B cell (primary cell): Measurements from ENCODE around the gene ARRDC5. TPM values are rescaled to one million over a fixed set of nuclear protein-coding genes. Genes with fewer than 3 reads are reported as not detected.
A peak's percentile ranks its signal among the peaks of the same experiment; 100 is the strongest.

Experiments used
- ATAC-seq: fragments of 200-7000 bp; cut with Tn5 transposase; one replicate; pipeline ENCODE4 v1.10.0; 2021; ENCODE audit warnings: low read depth, mild to moderate bottlenecking, moderate number of reproducible peaks, moderate library complexity
- CTCF ChIA-PET: fragments of 350-600 bp; sonication (Branson Sonifier 250); formaldehyde crosslinking; loops from one replicate; lab custom pipeline; 2021; ENCODE audit warnings: antibody characterized with exemption, inconsistent platforms; lab: Charles Lee
- POLR2A ChIA-PET: fragments of 350-600 bp; sonication (Branson Sonifier 250); formaldehyde crosslinking; loops from one replicate; lab custom pipeline; 2021; ENCODE audit warnings: antibody characterized with exemption; lab: Charles Lee
- DNase-seq: peaks from one replicate; pipeline ENCODE4 v3.0.0; 2013
- H2AFZ ChIP-seq: 2 replicates; pipeline ENCODE4 v1.6.1; 2012; ENCODE audit warnings: mild to moderate bottlenecking, low read depth, low read length; ENCODE audit not compliant: insufficient read depth, poor library complexity, severe bottlenecking
- H3K27ac ChIP-seq, 2 donors: 1 replicate in 1 of 2; 2 replicates in 1 of 2; pipeline ENCODE4 v1.5.1; 2012 to 2013; ENCODE audit warnings: low read length in 2 of 2, mild to moderate bottlenecking in 2 of 2, moderate library complexity in 1 of 2
- H3K27me3 ChIP-seq, 4 experiments: fragments of 200-600 bp in 1 of 4; sonication (generic) in 1 of 4; replicated peaks in 1 of 4; 1 replicate in 2 of 4; 2 replicates in 2 of 4; pipeline versions ENCODE4 v1.6.1 to v1.7.0; 2013 to 2016; ENCODE audit warnings: low read length in 3 of 4, mild to moderate bottlenecking in 2 of 4, mixed read lengths in 1 of 4, moderate library complexity in 1 of 4; ENCODE audit not compliant: insufficient read depth in 4 of 4, control insufficient read depth in 3 of 4; ENCODE audit errors: control extremely low read depth in 1 of 4
- H3K36me3 ChIP-seq, 2 experiments: replicated peaks in 1 of 2; 1 replicate in 1 of 2; 2 replicates in 1 of 2; pipeline versions ENCODE4 v1.6.1 to v1.7.1; 2013; ENCODE audit warnings: low read length in 1 of 2; ENCODE audit not compliant: insufficient read depth in 2 of 2, control insufficient read depth in 1 of 2; ENCODE audit errors: control extremely low read depth in 1 of 2, extremely low read depth in 1 of 2
- H3K4me1 ChIP-seq, 2 donors: fragments of 200-600 bp in 1 of 2; sonication (generic) in 1 of 2; 1 replicate in 1 of 2; 2 replicates in 1 of 2; pipeline versions ENCODE4 v1.5.1 to v1.6.1; 2013 to 2017; ENCODE audit warnings: low read length in 2 of 2; ENCODE audit not compliant: control insufficient read depth in 2 of 2, insufficient read depth in 2 of 2
- H3K4me2 ChIP-seq: replicated peaks from 2 replicates; pipeline ENCODE3; 2012; ENCODE audit warnings: mild to moderate bottlenecking, low read depth, low read length; ENCODE audit not compliant: poor library complexity, severe bottlenecking
- H3K4me3 ChIP-seq, 5 experiments: fragments of 200-600 bp in 1 of 5; sonication (generic) in 1 of 5; 1 replicate in 3 of 5; 2 replicates in 2 of 5; pipeline versions ENCODE4 v1.5.1 to v1.7.0; 2011 to 2016; ENCODE audit warnings: low read length in 4 of 5, mild to moderate bottlenecking in 4 of 5, low read depth in 2 of 5, control low read depth in 1 of 5, moderate library complexity in 1 of 5; ENCODE audit not compliant: insufficient read depth in 1 of 5; ENCODE audit errors: control extremely low read depth in 1 of 5, extremely low read depth in 1 of 5
- H3K79me2 ChIP-seq: fragments of 200-600 bp; sonication (generic); one replicate; pipeline ENCODE4 v1.6.0; 2016; ENCODE audit warnings: low read length; ENCODE audit not compliant: control insufficient read depth, insufficient read depth
- H3K9ac ChIP-seq: fragments of 200-600 bp; sonication (generic); 2 replicates; pipeline ENCODE4 v1.6.1; 2017; ENCODE audit warnings: mild to moderate bottlenecking, low read length, moderate library complexity
- H3K9me3 ChIP-seq, 3 donors: one replicate each; pipeline versions ENCODE4 v1.6.1 to v1.7.1; 2013; ENCODE audit warnings: low read length in 2 of 3; ENCODE audit not compliant: control insufficient read depth in 2 of 3, insufficient read depth in 1 of 3; ENCODE audit errors: control extremely low read depth in 1 of 3
- H4K20me1 ChIP-seq: 2 replicates; pipeline ENCODE4 v1.6.0; 2012; ENCODE audit warnings: mild to moderate bottlenecking, low read length; ENCODE audit not compliant: insufficient read depth, control insufficient read depth, poor library complexity, severe bottlenecking
- H3K27ac Mint-ChIP-seq: one replicate; pipeline ENCODE4 v1.8.0; 2021; ENCODE audit warnings: mixed read lengths
- H3K27me3 Mint-ChIP-seq: one replicate; pipeline ENCODE4 v1.8.0; 2021; ENCODE audit warnings: mixed read lengths
- H3K4me1 Mint-ChIP-seq: one replicate; pipeline ENCODE4 v1.8.0; 2021; ENCODE audit warnings: mixed read lengths
- H3K4me3 Mint-ChIP-seq: one replicate; pipeline ENCODE4 v1.8.0; 2021; ENCODE audit warnings: mixed read lengths
- H3K9me3 Mint-ChIP-seq: one replicate; pipeline ENCODE4 v1.8.0; 2022; ENCODE audit warnings: mixed read lengths; ENCODE audit not compliant: insufficient read depth
- EZH2 ChIP-seq: IDR thresholded peaks from 2 replicates; pipeline ENCODE4 v1.6.1; 2012; ENCODE audit warnings: borderline replicate concordance, low read depth, mild to moderate bottlenecking, moderate library complexity, low read length; ENCODE audit not compliant: insufficient read depth, poor library complexity, severe bottlenecking
- WGBS: methylation state at CpG from one replicate; pipeline ENCODE4 v1.1.5; 2013; ENCODE audit warnings: missing lambda C conversion rate; ENCODE audit not compliant: insufficient coverage; 5-methylcytosine and 5-hydroxymethylcytosine counted together
- intact Hi-C: fragments of 100-400 bp; cut with micrococcal nuclease; formaldehyde crosslinking; loops from one replicate; pipeline ENCODE4 v1.10.0; 2022
- polyA plus RNA-seq: library from polyadenylated mRNA; depleted of rRNA; stranded (reverse); fragments of >200 nt; gene quantifications from 2 replicates; pipeline ENCODE4 v1.2.3, GENCODE V29; 2012
- total RNA-seq, 2 donors: library from RNA; stranded (reverse); fragments of 120-200 nt in 1 of 2; gene quantifications; 1 replicate in 1 of 2; 2 replicates in 1 of 2; pipeline versions ENCODE4 v1.2.3 to v1.2.4, GENCODE V29; 2013 to 2022
- TF ChIP-seq, protein P1 (sequence below): fragments of 200-600 bp; IDR thresholded peaks from one replicate; pipeline ENCODE4 v1.8.0; 2022; ENCODE audit warnings: antibody characterized with exemption, mild to moderate bottlenecking

Gene ARRDC5
- total and polyA plus RNA-seq, 2 donors (not counting 1 experiment from before 2014, with no cell fraction given), result 10.2 to 13.2 TPM

DNA sequence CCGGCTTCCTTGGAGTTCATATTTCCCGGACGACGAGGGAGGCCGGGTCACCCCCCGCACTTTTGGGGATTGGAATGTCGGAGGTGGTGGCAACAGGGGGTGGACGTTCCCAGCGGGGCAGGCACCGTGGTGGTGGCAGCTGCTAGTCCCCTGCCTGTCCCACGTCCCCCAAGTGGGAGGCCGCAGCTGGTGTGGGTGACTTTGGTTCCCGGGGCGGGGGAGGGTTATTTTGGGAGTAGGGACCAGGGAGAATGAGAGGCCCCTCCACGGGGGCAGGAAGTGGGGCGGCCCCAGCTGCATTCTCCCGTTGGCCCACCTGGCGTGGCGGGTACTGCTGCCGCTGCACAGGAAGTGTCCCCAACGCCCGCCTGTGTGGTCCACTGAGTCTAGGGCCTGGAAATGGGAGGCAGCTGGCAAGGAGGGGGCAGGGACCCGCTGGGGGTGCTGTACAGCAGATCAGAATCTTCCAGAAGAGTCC lies 24.2 kb downstream of the ARRDC5 start:
- CTCF ChIA-PET, result interaction anchor here (1.2 to 13.6 kb wide), 2 partner anchors 34 to 152 kb away, joined by 3 to 180 read pairs; no protein-coding TSS in a partner anchor
- no peaks in the 10 kb centered on the region for H3K9me3 ChIP-seq
- peaks cover 13 to 18% of the 10 kb centered on the region in 2 donors for H3K4me1 ChIP-seq
- Mint-ChIP-seq H3K9me3 (no peaks in the 10 kb centered on the region), H3K4me3 (no peak overlapping the region), H3K27ac (no peak overlapping the region), H3K27me3 (peaks cover 3% of the 10 kb centered on the region), H3K4me1 (peaks cover 11% of the 10 kb centered on the region)
- no peak overlapping the region for H3K4me3 ChIP-seq
- peak overlapping the region; percentile 58 for H3K4me2 ChIP-seq
- H3K27ac ChIP-seq, result no peak overlapping the region
- POLR2A ChIA-PET, result no interaction called here
- peak overlapping the region; percentile 22 for H2AFZ ChIP-seq
- ATAC-seq, result no peak
- peaks cover 0 to 14% (median 1%) of the 10 kb centered on the region in 4 experiments for H3K27me3 ChIP-seq
- intact Hi-C loops, result no loop called here
- TF ChIP-seq, protein P1, sequence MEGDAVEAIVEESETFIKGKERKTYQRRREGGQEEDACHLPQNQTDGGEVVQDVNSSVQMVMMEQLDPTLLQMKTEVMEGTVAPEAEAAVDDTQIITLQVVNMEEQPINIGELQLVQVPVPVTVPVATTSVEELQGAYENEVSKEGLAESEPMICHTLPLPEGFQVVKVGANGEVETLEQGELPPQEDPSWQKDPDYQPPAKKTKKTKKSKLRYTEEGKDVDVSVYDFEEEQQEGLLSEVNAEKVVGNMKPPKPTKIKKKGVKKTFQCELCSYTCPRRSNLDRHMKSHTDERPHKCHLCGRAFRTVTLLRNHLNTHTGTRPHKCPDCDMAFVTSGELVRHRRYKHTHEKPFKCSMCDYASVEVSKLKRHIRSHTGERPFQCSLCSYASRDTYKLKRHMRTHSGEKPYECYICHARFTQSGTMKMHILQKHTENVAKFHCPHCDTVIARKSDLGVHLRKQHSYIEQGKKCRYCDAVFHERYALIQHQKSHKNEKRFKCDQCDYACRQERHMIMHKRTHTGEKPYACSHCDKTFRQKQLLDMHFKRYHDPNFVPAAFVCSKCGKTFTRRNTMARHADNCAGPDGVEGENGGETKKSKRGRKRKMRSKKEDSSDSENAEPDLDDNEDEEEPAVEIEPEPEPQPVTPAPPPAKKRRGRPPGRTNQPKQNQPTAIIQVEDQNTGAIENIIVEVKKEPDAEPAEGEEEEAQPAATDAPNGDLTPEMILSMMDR, result no peak
- no peak for TF ChIP-seq EZH2
- no peaks in the 10 kb centered on the region for H3K36me3 ChIP-seq
- under 1% methylated on average over 23 of the region's 23 CpGs for WGBS
- DNase-seq, result no peak
- H3K9ac ChIP-seq, result no peak overlapping the region
- H3K79me2 ChIP-seq, result peaks cover 16% of the 10 kb centered on the region
- H4K20me1 ChIP-seq, result peaks cover 7% of the 10 kb centered on the region

DNA sequence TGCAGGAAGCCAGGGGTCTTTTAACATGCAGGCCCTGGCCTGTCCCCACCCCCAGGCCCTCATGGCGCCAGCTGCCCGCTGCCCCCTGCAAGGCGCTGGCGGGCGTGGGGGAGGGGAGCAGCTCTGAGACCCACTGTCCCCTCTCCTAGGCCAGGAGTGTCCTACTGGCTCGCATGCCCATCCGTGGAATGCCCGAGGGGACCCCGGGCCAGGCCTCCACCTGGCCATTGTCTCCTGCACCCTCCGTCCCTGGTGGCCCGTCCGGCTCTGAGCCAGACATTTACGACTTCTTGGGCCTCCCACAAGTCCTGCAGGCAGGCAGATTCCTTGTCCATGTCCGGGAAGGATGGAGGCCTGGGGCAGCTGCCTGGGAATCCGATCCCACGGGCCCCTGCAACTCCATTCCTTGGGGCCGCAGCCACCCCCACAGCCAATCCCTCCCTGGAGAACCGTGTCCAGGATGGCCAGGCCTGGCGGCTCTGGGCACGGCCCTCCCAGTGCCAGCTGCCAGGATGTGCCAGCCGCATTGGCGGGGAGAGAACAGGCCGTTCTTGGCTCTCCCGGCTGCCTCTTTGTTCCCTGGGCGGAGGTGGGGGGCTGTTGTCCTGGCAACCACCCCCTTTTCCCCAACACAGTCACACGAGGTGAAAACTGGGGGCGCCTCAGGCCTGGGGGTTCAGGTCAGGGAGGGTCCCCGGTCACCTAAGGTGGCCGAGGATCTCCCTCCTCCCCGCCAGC lies 24.8 kb downstream of the ARRDC5 start:
- H3K4me3 ChIP-seq, result no peak overlapping the region
- POLR2A ChIA-PET, result no interaction called here
- no peak overlapping the region for H3K4me3 Mint-ChIP-seq
- H4K20me1 ChIP-seq, result peaks cover 7% of the 10 kb centered on the region
- TF ChIP-seq, protein P1, result no peak
- TF ChIP-seq EZH2, result no peak
- H3K27ac Mint-ChIP-seq, result no peak overlapping the region
- no peaks in the 10 kb centered on the region for H3K36me3 ChIP-seq
- H3K9ac ChIP-seq, result no peak overlapping the region
- peak overlapping the region; percentile 22 for H2AFZ ChIP-seq
- CTCF ChIA-PET, result interaction anchor here (1.2 to 13.6 kb wide), 2 partner anchors 34 to 152 kb away, joined by 3 to 180 read pairs; no protein-coding TSS in a partner anchor
- peaks cover 10% of the 10 kb centered on the region for H3K4me1 Mint-ChIP-seq
- peaks cover 16% of the 10 kb centered on the region for H3K79me2 ChIP-seq
- peak overlapping the region; percentile 58 for H3K4me2 ChIP-seq
- no peaks in the 10 kb centered on the region for H3K9me3 Mint-ChIP-seq
- 57% methylated on average over 28 of the region's 30 CpGs for WGBS
- peaks cover 0 to 14% (median 1%) of the 10 kb centered on the region in 4 experiments for H3K27me3 ChIP-seq
- no peak overlapping the region for H3K27ac ChIP-seq
- intact Hi-C loops, result no loop called here
- peaks cover 3% of the 10 kb centered on the region for H3K27me3 Mint-ChIP-seq
- H3K9me3 ChIP-seq, result no peaks in the 10 kb centered on the region
- DNase-seq (no peak), ATAC-seq (no peak)
- peaks cover 13 to 18% of the 10 kb centered on the region in 2 donors for H3K4me1 ChIP-seq
